ENCODE results near the gene MS4A3. TPM values are rescaled to one million over a fixed set of nuclear protein-coding genes. Genes with fewer than 3 reads are reported as not detected.
"Not testable (repeated sequence)": the region's sequence is repeated elsewhere in the genome, so short reads cannot be mapped to it uniquely, and the experiment has no call there.

The MS4A3 gene
- polyA plus RNA-seq, result 0.24 TPM
- long read RNA-seq, donor 1, result 0 reads
- long read RNA-seq, donor 2, result 0 reads
- long read RNA-seq, donor 3, result 0 reads
- long read RNA-seq, donor 4, result 0 reads
- long read RNA-seq, donor 5, partial matches to known transcripts, result 0 of 1 reads
- long read RNA-seq, donor 5, other reads (novel, unspliced or antisense), result 0 of 1 reads
- long read RNA-seq, donor 6, result 0 reads
- long read RNA-seq, donor 7, result 0 reads
- long read RNA-seq, donor 8, result 0 reads
- long read RNA-seq, donor 9, partial matches to known transcripts, result 0 of 1 reads
- long read RNA-seq, donor 9, other reads (novel, unspliced or antisense), result 0 of 1 reads
- long read RNA-seq, donor 10, result 0 reads
- long read RNA-seq, donor 11, result 0 reads

DNA sequence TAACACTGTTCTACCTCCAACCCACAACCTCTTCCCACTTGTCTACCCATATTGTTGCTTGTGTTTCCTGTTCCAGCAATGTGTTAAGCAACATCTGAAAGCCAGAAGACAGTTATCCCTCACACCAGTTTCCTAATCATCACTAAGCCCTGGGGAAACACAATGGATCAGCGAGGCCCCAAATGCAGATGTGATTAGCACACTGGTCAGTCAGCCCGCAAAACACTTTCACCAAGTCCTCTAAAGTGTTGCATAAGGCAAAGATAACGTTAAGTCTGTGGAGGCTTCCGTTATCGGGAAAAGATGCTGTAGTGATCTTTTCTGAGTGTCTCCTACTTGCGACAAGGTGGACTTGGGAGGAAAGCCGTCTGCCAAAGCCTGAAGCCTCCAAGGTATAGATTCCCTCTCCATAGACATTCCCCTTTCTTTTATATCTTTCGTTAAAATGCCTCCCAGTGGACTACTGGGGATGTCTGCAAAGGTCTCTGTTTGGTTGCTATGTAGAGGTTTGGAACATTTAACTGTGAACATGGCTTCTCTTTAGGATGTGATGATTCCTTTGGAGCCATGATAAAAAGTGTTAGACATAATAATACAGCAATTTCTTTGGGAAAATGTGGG lies at the start of gene MS4A3:
TSS of gene MS4A3 (plus strand) at position 317 of the 621 bp plus-strand sequence. CDS start 4,496 bp downstream, outside the sequence.
- DNase-seq, result no peak
- no peak within 1 kb of the TSS for H3K27ac ChIP-seq (ENCODE audit: low read length)
- no CpG with 5 or more reads among the region's 8 CpGs for WGBS (ENCODE audit: insufficient coverage, low lambda C conversion rate)
- H3K4me3 ChIP-seq (ENCODE audit: low read length), result no peak within 1 kb of the TSS
- H3K4me1 ChIP-seq (ENCODE audit: control insufficient read depth, insufficient read depth, low read length), result no peaks in the 10 kb centered on the region
- no peaks in the 10 kb centered on the region for H3K9me3 ChIP-seq (ENCODE audit: control insufficient read depth, low read depth, low read length)
- no peaks in the 10 kb centered on the region for H3K36me3 ChIP-seq (ENCODE audit: control insufficient read depth, insufficient read depth, low read length)
- no peaks in the 10 kb centered on the region for H3K27me3 ChIP-seq (ENCODE audit: control insufficient read depth, insufficient read depth, low read length)

DNA sequence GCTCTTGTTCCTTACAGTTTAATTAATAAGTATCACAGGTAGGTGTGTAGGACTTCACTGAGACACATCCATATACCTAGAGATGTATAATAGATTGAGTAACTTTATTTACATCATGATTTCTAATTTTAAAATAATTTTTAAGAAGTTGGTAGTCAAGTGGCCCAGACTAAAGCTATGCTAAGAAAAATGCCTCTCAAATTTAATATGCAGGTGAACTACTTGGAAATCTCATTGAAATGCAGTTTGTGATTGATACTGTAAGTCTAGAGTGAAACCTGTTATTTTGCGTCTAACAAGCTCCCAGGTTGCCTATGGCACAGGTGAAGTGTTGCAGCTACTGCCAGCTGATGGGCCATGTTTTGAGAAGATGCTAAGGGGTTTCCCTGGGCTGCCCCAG lies 39.6 kb upstream of the MS4A3 start, which contains the start of gene OOSP4B:
TSS of gene OOSP4B (plus strand) at position 301 of the 400 bp plus-strand sequence.
- WGBS (ENCODE audit: insufficient coverage, low lambda C conversion rate), result no CpG with 5 or more reads among the region's 1 CpG
- H3K4me3 ChIP-seq (ENCODE audit: low read length), result no peak within 1 kb of the TSS
- no peak within 1 kb of the TSS for H3K27ac ChIP-seq (ENCODE audit: low read length)
- no peaks in the 10 kb centered on the region for H3K27me3 ChIP-seq (ENCODE audit: control insufficient read depth, insufficient read depth, low read length)
- H3K36me3 ChIP-seq (ENCODE audit: control insufficient read depth, insufficient read depth, low read length), result no peaks in the 10 kb centered on the region
- peaks cover 5% of the 10 kb centered on the region for H3K9me3 ChIP-seq (ENCODE audit: control insufficient read depth, low read depth, low read length)
- H3K4me1 ChIP-seq (ENCODE audit: control insufficient read depth, insufficient read depth, low read length), result no peaks in the 10 kb centered on the region
- no peak for DNase-seq

GRCh38 chr11:60018058-60018457 lies 38.4 kb upstream of the MS4A3 start:
- no peaks in the 10 kb centered on the region for H3K27me3 ChIP-seq (ENCODE audit: control insufficient read depth, insufficient read depth, low read length)
- no peaks in the 10 kb centered on the region for H3K4me1 ChIP-seq (ENCODE audit: control insufficient read depth, insufficient read depth, low read length)
- 86% methylated on average over 2 of the region's 8 CpGs for WGBS (ENCODE audit: insufficient coverage, low lambda C conversion rate)
- H3K4me3 ChIP-seq (ENCODE audit: low read length), result no peak overlapping the region
- H3K27ac ChIP-seq (ENCODE audit: low read length), result no peak overlapping the region
- no peaks in the 10 kb centered on the region for H3K36me3 ChIP-seq (ENCODE audit: control insufficient read depth, insufficient read depth, low read length)
- no peak for DNase-seq
- H3K9me3 ChIP-seq (ENCODE audit: control insufficient read depth, low read depth, low read length), result peaks cover 5% of the 10 kb centered on the region

DNA sequence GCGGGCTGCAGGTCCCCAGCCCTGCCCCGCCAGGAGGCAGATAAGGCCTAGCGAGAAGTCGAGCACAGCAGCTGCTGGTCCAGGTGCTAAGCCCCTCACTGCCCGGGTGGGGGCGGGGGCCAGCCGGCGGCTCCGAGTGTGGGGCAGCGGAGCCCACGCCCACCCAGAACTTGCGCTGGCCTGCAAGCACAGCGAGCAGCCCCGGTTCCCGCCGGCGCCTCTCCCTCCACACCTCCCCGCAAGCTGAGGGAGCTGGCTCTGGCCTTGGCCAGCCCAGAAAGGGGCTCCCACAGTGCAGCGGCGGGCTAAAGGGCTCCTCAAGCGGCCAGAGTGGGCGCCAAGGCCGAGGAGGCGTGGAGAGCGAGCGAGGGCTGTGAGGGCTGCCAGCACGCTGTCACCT lies 36.1 kb upstream of the MS4A3 start:
- H3K27ac ChIP-seq (ENCODE audit: low read length); H3K27me3 ChIP-seq (ENCODE audit: control insufficient read depth, insufficient read depth, low read length); H3K9me3 ChIP-seq (ENCODE audit: control insufficient read depth, low read depth, low read length); H3K4me3 ChIP-seq (ENCODE audit: low read length); DNase-seq; H3K4me1 ChIP-seq (ENCODE audit: control insufficient read depth, insufficient read depth, low read length); H3K36me3 ChIP-seq (ENCODE audit: control insufficient read depth, insufficient read depth, low read length): not testable (repeated sequence)
- WGBS (ENCODE audit: insufficient coverage, low lambda C conversion rate), result no CpG with 5 or more reads among the region's 27 CpGs

- H3K27ac ChIP-seq (ENCODE audit: low read length), result no peak overlapping the region
- no peaks in the 10 kb centered on the region for H3K36me3 ChIP-seq (ENCODE audit: control insufficient read depth, insufficient read depth, low read length)
- H3K4me1 ChIP-seq (ENCODE audit: control insufficient read depth, insufficient read depth, low read length), result no peaks in the 10 kb centered on the region
- DNase-seq, result no peak
- no peaks in the 10 kb centered on the region for H3K27me3 ChIP-seq (ENCODE audit: control insufficient read depth, insufficient read depth, low read length)
- 74% methylated on average over 2 of the region's 3 CpGs for WGBS (ENCODE audit: insufficient coverage, low lambda C conversion rate)
- H3K4me3 ChIP-seq (ENCODE audit: low read length), result no peak overlapping the region
- H3K9me3 ChIP-seq (ENCODE audit: control insufficient read depth, low read depth, low read length), result no peaks in the 10 kb centered on the region
Observed at GRCh38 chr11:60029015-60029632, 27.3 kb upstream of the MS4A3 start.

DNA sequence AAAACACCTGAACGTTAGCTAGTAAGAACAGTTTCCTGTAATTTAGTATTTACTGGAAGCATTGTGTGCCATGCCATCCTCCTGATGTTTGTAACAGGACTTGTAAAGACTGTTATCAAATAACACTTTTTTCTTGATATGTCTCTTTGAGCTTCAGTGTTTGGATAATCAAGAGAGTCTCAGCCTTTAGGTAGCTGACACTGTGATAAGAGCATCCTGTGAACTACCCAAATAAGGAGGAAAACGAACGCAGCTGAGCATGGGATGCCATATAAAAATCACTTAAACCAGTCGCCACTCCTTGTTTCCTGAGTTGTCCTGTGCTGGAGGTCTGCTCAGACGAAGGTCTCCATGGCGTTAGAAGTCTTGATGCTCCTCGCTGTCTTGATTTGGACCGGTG lies 16.4 kb upstream of the MS4A3 start, which contains the start of gene OOSP2:
TSS of gene OOSP2 (plus strand) at position 301 of the 400 bp plus-strand sequence. CDS start at position 352, 51 bp downstream.
- no peaks in the 10 kb centered on the region for H3K36me3 ChIP-seq (ENCODE audit: control insufficient read depth, insufficient read depth, low read length)
- WGBS (ENCODE audit: insufficient coverage, low lambda C conversion rate), result no CpG with 5 or more reads among the region's 8 CpGs
- H3K4me1 ChIP-seq (ENCODE audit: control insufficient read depth, insufficient read depth, low read length), result no peaks in the 10 kb centered on the region
- H3K27ac ChIP-seq (ENCODE audit: low read length), result no peak within 1 kb of the TSS
- no peaks in the 10 kb centered on the region for H3K9me3 ChIP-seq (ENCODE audit: control insufficient read depth, low read depth, low read length)
- no peak within 1 kb of the TSS for H3K4me3 ChIP-seq (ENCODE audit: low read length)
- no peaks in the 10 kb centered on the region for H3K27me3 ChIP-seq (ENCODE audit: control insufficient read depth, insufficient read depth, low read length)
- DNase-seq, result no peak

- H3K9me3 ChIP-seq (ENCODE audit: control insufficient read depth, low read depth, low read length); H3K27me3 ChIP-seq (ENCODE audit: control insufficient read depth, insufficient read depth, low read length); H3K4me1 ChIP-seq (ENCODE audit: control insufficient read depth, insufficient read depth, low read length); H3K36me3 ChIP-seq (ENCODE audit: control insufficient read depth, insufficient read depth, low read length); DNase-seq; H3K27ac ChIP-seq (ENCODE audit: low read length); H3K4me3 ChIP-seq (ENCODE audit: low read length): not testable (repeated sequence)
Observed at GRCh38 chr11:60050422-60050821, 6.0 kb upstream of the MS4A3 start.

DNA sequence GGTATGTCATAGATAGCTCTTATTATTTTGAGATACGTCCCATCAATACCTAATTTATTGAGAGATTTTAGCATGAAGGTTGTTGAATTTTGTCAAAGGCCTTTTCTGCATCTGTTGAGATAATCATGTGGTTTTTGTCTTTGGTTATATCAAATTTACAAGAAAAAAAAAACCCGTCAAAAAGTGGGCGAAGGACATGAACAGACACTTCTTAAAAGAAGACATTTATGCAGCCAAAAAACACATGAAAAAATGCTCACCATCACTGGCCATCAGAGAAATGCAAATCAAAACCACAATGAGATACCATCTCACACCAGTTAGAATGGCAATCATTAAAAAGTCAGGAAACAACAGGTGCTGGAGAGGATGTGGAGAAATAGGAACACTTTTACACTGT lies 5.6 kb upstream of the MS4A3 start:
- not testable (repeated sequence) for H3K9me3 ChIP-seq (ENCODE audit: control insufficient read depth, low read depth, low read length); H3K27ac ChIP-seq (ENCODE audit: low read length); H3K4me3 ChIP-seq (ENCODE audit: low read length); DNase-seq; H3K4me1 ChIP-seq (ENCODE audit: control insufficient read depth, insufficient read depth, low read length); H3K36me3 ChIP-seq (ENCODE audit: control insufficient read depth, insufficient read depth, low read length); H3K27me3 ChIP-seq (ENCODE audit: control insufficient read depth, insufficient read depth, low read length)
- no CpG with 5 or more reads among the region's 3 CpGs for WGBS (ENCODE audit: insufficient coverage, low lambda C conversion rate)

DNA sequence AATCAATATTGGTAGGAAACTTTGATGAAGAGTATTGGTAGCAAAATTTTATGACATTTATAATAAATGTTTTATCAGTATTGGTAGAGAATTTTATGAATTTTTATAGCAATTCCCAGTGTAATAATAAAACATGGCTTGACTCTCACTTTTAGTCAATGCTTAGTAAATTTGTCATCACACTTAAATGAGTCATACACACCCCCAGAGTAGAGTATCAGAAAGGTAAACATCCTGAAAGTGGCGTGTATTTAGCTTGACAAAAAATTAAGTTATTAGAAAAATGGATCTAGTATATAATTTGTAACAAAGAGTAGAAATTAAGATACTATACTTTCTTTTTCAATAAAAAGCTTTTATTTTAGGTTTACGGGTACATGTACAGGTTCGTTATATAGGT lies 2.6 kb downstream of the MS4A3 start:
- Histone ChIP-seq H3K4me1 (ENCODE audit: control insufficient read depth, insufficient read depth, low read length) (no peaks in the 10 kb centered on the region), H3K4me3 (ENCODE audit: low read length) (no peak overlapping the region), H3K27ac (ENCODE audit: low read length) (no peak overlapping the region), H3K9me3 (ENCODE audit: control insufficient read depth, low read depth, low read length) (no peaks in the 10 kb centered on the region), H3K36me3 (ENCODE audit: control insufficient read depth, insufficient read depth, low read length) (no peaks in the 10 kb centered on the region), H3K27me3 (ENCODE audit: control insufficient read depth, insufficient read depth, low read length) (no peaks in the 10 kb centered on the region)
- no peak for DNase-seq
- 71% methylated on average over 1 of the region's 3 CpGs for WGBS (ENCODE audit: insufficient coverage, low lambda C conversion rate)

DNA sequence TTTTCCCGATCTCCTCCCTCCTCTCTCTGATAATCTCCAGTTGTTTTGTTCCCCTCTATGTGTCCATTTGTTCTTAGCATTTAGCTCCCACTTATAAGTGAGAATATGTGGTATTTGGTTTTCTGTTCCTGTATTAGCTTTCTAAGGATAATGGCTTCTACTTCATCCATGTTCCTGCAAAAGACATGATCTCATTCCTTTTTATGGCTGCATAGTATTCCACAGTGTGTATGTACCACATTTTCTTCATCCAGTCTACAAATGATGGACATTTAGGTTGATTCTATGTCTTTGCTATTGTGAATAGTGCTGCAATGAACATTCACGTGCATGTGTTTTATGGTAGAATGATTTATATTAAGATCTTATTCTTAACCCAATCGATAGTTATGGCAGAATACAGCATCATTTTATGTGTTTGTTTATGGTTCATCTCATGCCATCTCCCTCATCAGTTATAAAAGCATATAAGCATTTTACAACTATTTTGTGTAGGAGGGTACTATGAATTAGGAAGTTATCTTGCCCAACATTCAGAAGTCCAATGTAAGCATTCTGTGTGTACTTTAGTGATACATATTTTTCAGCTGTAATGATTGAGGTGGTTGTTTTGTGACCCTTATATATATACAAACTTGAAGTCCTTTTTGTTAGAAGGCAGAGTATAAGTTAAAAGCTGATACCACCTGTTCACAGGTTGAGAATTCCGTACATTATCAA lies 3.2 kb downstream of the MS4A3 start:
- no peaks in the 10 kb centered on the region for H3K27me3 ChIP-seq (ENCODE audit: control insufficient read depth, insufficient read depth, low read length)
- no peak for DNase-seq
- no peak overlapping the region for H3K4me3 ChIP-seq (ENCODE audit: low read length)
- H3K4me1 ChIP-seq (ENCODE audit: control insufficient read depth, insufficient read depth, low read length), result no peaks in the 10 kb centered on the region
- no peaks in the 10 kb centered on the region for H3K9me3 ChIP-seq (ENCODE audit: control insufficient read depth, low read depth, low read length)
- no peak overlapping the region for H3K27ac ChIP-seq (ENCODE audit: low read length)
- no CpG with 5 or more reads among the region's 4 CpGs for whole genome bisulfite sequencing (ENCODE audit: insufficient coverage, low lambda C conversion rate)
- no peaks in the 10 kb centered on the region for H3K36me3 ChIP-seq (ENCODE audit: control insufficient read depth, insufficient read depth, low read length)

All from large intestine (tissue), 12 donors.